ENCODE results near the gene COA5.

COA5 gene

GRCh38 chr2:98592565-98592964 lies 15.7 kb downstream of the COA5 start:
- peaks cover 10% of the 10 kb centered on the region for H3K9me3 Mint-ChIP-seq
- CTCF ChIA-PET, result interaction anchor here (0.6 kb wide), 1 partner anchor 180 kb away, joined by 3 read pairs; no protein-coding TSS in a partner anchor
- H3K4me1 Mint-ChIP-seq, result peaks cover 23% of the 10 kb centered on the region
- H3K36me3 Mint-ChIP-seq, result peaks cover 65% of the 10 kb centered on the region
- no peak for DNase-seq
- no peak overlapping the region for H3K4me3 Mint-ChIP-seq
- no peaks in the 10 kb centered on the region for H3K27me3 Mint-ChIP-seq
- H3K27ac Mint-ChIP-seq, result no peak overlapping the region

- peaks cover 76% of the 10 kb centered on the region for H3K36me3 Mint-ChIP-seq
These were observed 18.8 kb downstream of the COA5 start for GRCh38 chr2:98589489-98589888.

DNA sequence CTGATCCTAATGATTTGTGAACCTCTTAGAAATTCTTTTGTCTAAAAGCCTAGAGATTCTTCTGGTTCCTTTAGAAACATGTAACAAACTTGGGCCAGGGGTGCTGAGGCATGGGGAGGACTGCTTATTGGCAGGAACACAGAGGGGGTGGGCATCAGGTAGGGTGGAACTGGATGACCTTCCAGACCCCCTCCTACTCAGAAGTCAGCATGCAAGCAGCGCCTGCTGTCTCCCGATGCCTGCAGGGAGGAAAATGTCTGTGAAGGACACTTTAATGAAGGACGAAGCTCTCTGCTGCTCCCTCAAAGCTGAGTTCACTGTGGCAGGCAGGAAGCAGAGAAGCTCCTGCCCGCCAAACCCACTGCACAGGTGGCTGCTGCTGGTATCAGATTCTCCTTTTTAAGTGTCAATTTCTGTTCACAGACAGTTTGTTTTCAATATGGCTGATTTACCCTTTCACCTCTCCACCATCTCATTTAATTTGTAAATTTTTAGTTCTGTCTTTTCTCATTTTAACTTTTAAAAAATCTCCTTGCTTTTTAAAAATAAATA lies 19.4 kb downstream of the COA5 start:
- Mint-ChIP-seq H3K27me3 (no peaks in the 10 kb centered on the region), H3K27ac (peak overlapping the region; percentile 52), H3K9me3 (peaks cover 7% of the 10 kb centered on the region), H3K4me3 (no peak overlapping the region), H3K36me3 (peaks cover 73% of the 10 kb centered on the region), H3K4me1 (peaks cover 21% of the 10 kb centered on the region)
- DNase-seq, result no peak
- CTCF ChIA-PET, result interaction anchor here (1.1 kb wide), 1 partner anchor 20 kb away, joined by 3 read pairs; no protein-coding TSS in a partner anchor

More at GRCh38 chr2:98589489-98589888, 18.8 kb downstream of the COA5 start:
- peaks cover 21% of the 10 kb centered on the region for H3K4me1 Mint-ChIP-seq
- H3K27ac Mint-ChIP-seq, result no peak overlapping the region
- H3K27me3 Mint-ChIP-seq, result no peaks in the 10 kb centered on the region
- peaks cover 8% of the 10 kb centered on the region for H3K9me3 Mint-ChIP-seq
- CTCF ChIA-PET, result interaction anchor here (1.1 kb wide), 1 partner anchor 21 kb away, joined by 3 read pairs; no protein-coding TSS in a partner anchor
- DNase-seq, result no peak
- no peak overlapping the region for H3K4me3 Mint-ChIP-seq

- CTCF ChIA-PET, result interaction anchor here (1.1 kb wide), 1 partner anchor 107 kb away, joined by 3 read pairs; no protein-coding TSS in a partner anchor
These were observed 21.7 kb downstream of the COA5 start for GRCh38 chr2:98586551-98587140.

GRCh38 chr2:98585386-98585785 lies 22.9 kb downstream of the COA5 start:
- CTCF ChIA-PET, result interaction anchor here (1.0 to 1.3 kb wide), 2 partner anchors 21 to 98 kb away, joined by 3 read pairs; no protein-coding TSS in a partner anchor

More at GRCh38 chr2:98586551-98587140, 21.7 kb downstream of the COA5 start:
- no peak for DNase-seq
- H3K4me3 Mint-ChIP-seq, result no peak overlapping the region
- no peaks in the 10 kb centered on the region for H3K27me3 Mint-ChIP-seq
- peaks cover 68% of the 10 kb centered on the region for H3K36me3 Mint-ChIP-seq
- H3K4me1 Mint-ChIP-seq, result peaks cover 18% of the 10 kb centered on the region
- H3K9me3 Mint-ChIP-seq, result no peaks in the 10 kb centered on the region
- H3K27ac Mint-ChIP-seq, result peak overlapping the region; percentile 5

DNA sequence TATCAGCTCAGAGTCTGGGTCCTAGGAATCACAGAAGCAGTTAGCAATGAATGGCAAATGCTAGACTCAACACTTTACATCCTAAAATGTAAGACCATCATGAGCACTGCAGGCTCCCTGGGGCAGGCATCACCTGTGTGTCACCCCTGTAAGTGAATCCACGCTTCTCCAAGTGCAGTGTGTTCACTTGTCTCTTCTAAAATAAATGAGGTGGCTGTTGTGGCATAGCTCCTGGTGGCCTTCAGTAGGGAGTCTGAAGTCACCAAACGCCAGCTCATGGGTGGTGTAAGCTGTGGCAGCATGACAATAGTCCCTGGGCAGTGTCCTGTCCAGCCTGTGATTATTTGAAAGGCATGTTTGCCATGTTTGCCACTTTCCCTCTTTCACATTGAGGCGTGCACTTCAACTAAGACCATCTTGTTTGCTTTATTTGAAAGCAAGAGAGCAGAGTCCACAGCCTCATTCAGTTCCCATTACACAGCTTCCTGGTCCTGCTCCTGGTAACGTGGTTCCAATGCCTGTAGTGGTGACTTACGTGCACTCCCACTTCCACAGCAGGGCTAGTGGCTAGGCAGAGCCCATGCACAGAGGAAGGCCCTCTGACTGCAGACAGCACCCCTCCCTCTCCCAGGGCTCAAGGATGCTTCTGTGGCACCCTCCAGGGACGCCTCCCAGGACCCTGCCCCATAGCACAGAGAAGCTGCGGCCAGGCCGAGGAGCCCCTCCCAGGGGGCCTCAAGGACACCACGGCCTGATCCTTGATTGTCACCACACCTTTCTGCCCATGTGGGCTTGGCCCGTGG lies 24.3 kb downstream of the COA5 start:
- peaks cover 66% of the 10 kb centered on the region for H3K36me3 Mint-ChIP-seq
- CTCF ChIA-PET, result interaction anchor here (1.3 kb wide), 1 partner anchor 15 kb away, joined by 3 read pairs; no protein-coding TSS in a partner anchor
- H3K27ac Mint-ChIP-seq, result no peak overlapping the region
- no peak overlapping the region for H3K4me3 Mint-ChIP-seq
- no peaks in the 10 kb centered on the region for H3K27me3 Mint-ChIP-seq
- DNase-seq, result no peak
- H3K9me3 Mint-ChIP-seq, result no peaks in the 10 kb centered on the region
- peaks cover 6% of the 10 kb centered on the region for H3K4me1 Mint-ChIP-seq

More at GRCh38 chr2:98585386-98585785, 22.9 kb downstream of the COA5 start:
- Mint-ChIP-seq H3K4me3 (no peak overlapping the region), H3K9me3 (no peaks in the 10 kb centered on the region), H3K27me3 (no peaks in the 10 kb centered on the region), H3K36me3 (peaks cover 61% of the 10 kb centered on the region), H3K4me1 (peaks cover 11% of the 10 kb centered on the region), H3K27ac (no peak overlapping the region)
- DNase-seq, result no peak

DNA sequence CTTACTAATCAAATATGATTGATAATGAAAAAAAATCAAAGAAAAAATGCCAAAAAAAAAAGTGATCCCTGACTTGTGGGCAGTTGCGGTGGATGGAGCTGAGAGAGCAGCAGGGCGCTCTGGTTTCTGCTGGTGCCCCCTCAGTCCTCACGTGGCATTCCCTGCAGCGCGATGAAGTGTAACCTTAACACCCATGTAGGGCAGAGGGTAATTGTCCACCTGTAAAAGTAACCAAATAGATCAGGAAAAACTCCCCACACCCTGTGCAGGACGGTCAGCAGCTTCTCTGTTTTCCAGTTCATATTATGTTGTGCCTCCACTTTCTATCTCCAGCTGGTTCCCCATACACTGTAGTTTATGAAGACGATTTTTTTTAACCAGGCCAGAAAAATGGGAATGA lies 25.0 kb downstream of the COA5 start:
- Mint-ChIP-seq H3K36me3 (peaks cover 63% of the 10 kb centered on the region), H3K4me1 (peaks cover 2% of the 10 kb centered on the region), H3K9me3 (no peaks in the 10 kb centered on the region), H3K27ac (no peak overlapping the region), H3K4me3 (no peak overlapping the region), H3K27me3 (no peaks in the 10 kb centered on the region)
- DNase-seq, result no peak
- CTCF ChIA-PET, result interaction anchor here (1.3 kb wide), 1 partner anchor 14 kb away, joined by 3 read pairs; no protein-coding TSS in a partner anchor

GRCh38 chr2:98582523-98582922 lies 25.8 kb downstream of the COA5 start:
- H3K9me3 Mint-ChIP-seq, result no peaks in the 10 kb centered on the region
- no peak for DNase-seq
- H3K4me1 Mint-ChIP-seq, result no peaks in the 10 kb centered on the region
- H3K27me3 Mint-ChIP-seq, result no peaks in the 10 kb centered on the region
- H3K27ac Mint-ChIP-seq, result no peak overlapping the region
- CTCF ChIA-PET, result no interaction called here
- H3K36me3 Mint-ChIP-seq, result peaks cover 67% of the 10 kb centered on the region
- H3K4me3 Mint-ChIP-seq, result no peak overlapping the region

GRCh38 chr2:98580656-98581284 lies 27.5 kb downstream of the COA5 start:
- no peak overlapping the region for H3K4me3 Mint-ChIP-seq
- no peak for DNase-seq
- no peak overlapping the region for H3K27ac Mint-ChIP-seq
- H3K9me3 Mint-ChIP-seq, result no peaks in the 10 kb centered on the region
- H3K4me1 Mint-ChIP-seq, result no peaks in the 10 kb centered on the region
- H3K27me3 Mint-ChIP-seq, result no peaks in the 10 kb centered on the region
- CTCF ChIA-PET, result interaction anchor here (1.1 to 1.5 kb wide), 3 partner anchors 12 to 256 kb away, joined by 3 to 4 read pairs (median 4); no protein-coding TSS in a partner anchor
- peaks cover 65% of the 10 kb centered on the region for H3K36me3 Mint-ChIP-seq

DNA sequence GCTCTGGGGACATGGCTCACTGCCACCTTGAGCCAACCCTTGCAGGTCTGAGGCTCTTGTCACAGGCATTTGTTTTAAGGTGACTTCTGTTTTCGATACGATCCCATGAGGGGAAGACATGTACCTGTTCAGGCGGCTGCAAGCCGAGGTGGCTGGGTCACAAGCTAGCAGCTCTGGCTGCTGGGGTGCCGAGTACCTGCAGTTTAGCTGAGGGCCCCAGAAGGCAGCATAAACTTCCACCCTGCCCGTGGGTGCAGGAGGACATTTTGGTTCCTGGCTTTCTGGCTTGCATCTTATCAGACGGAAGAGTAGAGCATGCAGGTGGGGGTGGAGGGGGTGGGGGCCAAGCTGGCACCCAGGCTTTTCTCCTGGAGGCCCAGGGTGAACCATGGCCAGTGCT lies 28.4 kb downstream of the COA5 start:
- no peaks in the 10 kb centered on the region for H3K9me3 Mint-ChIP-seq
- H3K27ac Mint-ChIP-seq, result no peak overlapping the region
- DNase-seq, result no peak
- H3K4me3 Mint-ChIP-seq, result no peak overlapping the region
- no peaks in the 10 kb centered on the region for H3K27me3 Mint-ChIP-seq
- H3K4me1 Mint-ChIP-seq, result no peaks in the 10 kb centered on the region
- H3K36me3 Mint-ChIP-seq, result peaks cover 67% of the 10 kb centered on the region
- CTCF ChIA-PET, result interaction anchor here (1.1 to 1.5 kb wide), 3 partner anchors 11 to 257 kb away, joined by 3 to 4 read pairs (median 4); no protein-coding TSS in a partner anchor

DNA sequence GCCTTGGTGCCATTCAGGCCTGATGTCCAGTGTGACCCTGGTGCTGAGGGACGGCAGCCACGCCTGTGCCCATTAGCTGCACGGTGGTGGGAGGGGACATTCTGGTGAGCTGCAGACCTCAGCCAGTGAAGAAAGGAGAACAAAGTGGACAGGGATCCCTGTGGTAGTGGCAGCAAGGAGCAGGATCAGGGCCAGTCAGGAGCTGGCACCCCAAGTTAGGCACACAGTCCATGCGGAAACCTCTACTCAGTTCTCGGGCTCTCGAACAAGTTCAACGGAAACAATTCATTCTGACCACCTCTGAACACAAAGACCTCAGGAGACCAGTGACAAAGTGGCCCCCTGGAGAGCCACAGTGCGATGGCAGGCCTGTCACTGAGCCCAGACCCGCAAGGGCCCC lies 30.1 kb downstream of the COA5 start:
- Mint-ChIP-seq H3K27me3 (no peaks in the 10 kb centered on the region), H3K27ac (peak overlapping the region; percentile 53), H3K36me3 (peaks cover 68% of the 10 kb centered on the region), H3K9me3 (no peaks in the 10 kb centered on the region), H3K4me1 (no peaks in the 10 kb centered on the region), H3K4me3 (no peak overlapping the region)
- CTCF ChIA-PET, result interaction anchor here (2.3 kb wide), 1 partner anchor 22 kb away, joined by 5 read pairs; no protein-coding TSS in a partner anchor
- no peak for DNase-seq

DNA sequence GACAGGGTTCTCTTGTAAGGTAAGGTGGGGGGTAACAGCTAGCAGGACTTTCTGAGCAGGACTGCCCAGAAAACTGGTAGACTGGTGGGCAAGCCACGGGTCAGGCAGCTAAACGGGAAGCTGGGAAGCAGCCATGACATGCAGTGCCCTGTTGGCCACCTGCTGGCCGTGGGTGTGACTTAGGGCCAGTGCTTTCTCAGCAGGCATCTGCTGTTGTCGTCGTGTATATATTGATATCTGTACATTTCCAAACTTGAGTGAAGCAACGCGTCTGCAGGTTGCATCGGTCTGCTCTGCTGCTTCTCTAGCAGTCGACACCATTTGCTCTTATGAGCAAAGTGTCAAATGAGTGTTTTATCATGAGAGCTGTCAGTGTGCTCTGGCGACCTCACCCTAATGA lies 31.0 kb downstream of the COA5 start:
- no peaks in the 10 kb centered on the region for H3K9me3 Mint-ChIP-seq
- H3K36me3 Mint-ChIP-seq, result peaks cover 69% of the 10 kb centered on the region
- H3K27me3 Mint-ChIP-seq, result no peaks in the 10 kb centered on the region
- peak; percentile 8 for DNase-seq
- H3K27ac Mint-ChIP-seq, result no peak overlapping the region
- CTCF ChIA-PET, result interaction anchor here (2.3 kb wide), 1 partner anchor 21 kb away, joined by 5 read pairs; no protein-coding TSS in a partner anchor
- H3K4me1 Mint-ChIP-seq, result no peaks in the 10 kb centered on the region
- no peak overlapping the region for H3K4me3 Mint-ChIP-seq

DNA sequence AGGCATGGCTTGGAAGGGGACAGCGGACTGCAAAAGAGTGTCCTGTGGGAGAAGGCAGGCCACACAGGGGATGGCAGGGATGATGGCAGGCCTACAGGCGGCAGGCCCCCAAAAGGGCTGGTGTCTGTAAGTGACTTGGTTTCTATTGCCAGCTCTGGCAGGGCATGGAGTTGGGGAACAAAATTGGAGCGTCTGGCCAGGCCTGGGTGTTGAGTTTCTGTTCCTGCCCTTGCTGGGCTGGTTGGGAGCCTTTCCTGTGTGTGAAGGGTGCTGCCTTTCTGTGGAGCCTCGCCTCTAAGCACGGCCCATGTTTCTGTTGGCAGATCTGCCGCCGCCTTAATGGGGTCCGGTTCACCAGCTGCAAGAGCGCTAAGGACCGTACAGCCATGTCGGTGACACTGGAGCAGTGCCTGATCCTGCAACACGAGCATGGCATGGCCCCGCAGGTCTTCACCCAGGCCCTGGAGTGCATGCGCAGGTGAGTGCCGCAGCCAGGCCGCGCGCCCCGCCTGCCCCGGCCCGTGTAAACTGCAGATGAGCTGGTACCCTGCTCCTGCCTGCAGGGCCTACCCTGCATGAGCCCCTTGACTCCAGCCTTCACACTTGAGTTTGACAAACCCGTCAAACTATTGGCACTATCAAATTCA lies 31.5 kb downstream of the COA5 start:
- Mint-ChIP-seq H3K9me3 (no peaks in the 10 kb centered on the region), H3K27ac (no peak overlapping the region), H3K4me1 (no peaks in the 10 kb centered on the region), H3K4me3 (no peak overlapping the region), H3K27me3 (no peaks in the 10 kb centered on the region), H3K36me3 (peaks cover 67% of the 10 kb centered on the region)
- peak; percentile 11 for DNase-seq
- CTCF ChIA-PET, result no interaction called here
